HUES64 (cell line): ENCODE data around the gene GRK5.

Experiments
- H3K27ac ChIP-seq: 2 replicates; pipeline ENCODE4 v1.7.0; 2013; ENCODE audit warnings: low read depth, low read length, inconsistent platforms
- H3K27me3 ChIP-seq: 2 replicates; pipeline ENCODE4 v1.6.1; 2013; ENCODE audit warnings: mild to moderate bottlenecking, low read length; ENCODE audit not compliant: insufficient read depth
- H3K36me3 ChIP-seq: 2 replicates; pipeline ENCODE4 v1.6.1; 2013; ENCODE audit warnings: mild to moderate bottlenecking, low read length; ENCODE audit not compliant: insufficient read depth
- H3K4me1 ChIP-seq: 2 replicates; pipeline ENCODE4 v1.6.1; 2013; ENCODE audit warnings: mild to moderate bottlenecking, low read length, moderate library complexity; ENCODE audit not compliant: insufficient read depth
- H3K4me3 ChIP-seq: 2 replicates; pipeline ENCODE4 v1.5.1; 2013; ENCODE audit warnings: mild to moderate bottlenecking, low read length, moderate library complexity
- H3K9ac ChIP-seq: 2 replicates; pipeline ENCODE4 v1.6.1; 2013; ENCODE audit warnings: mild to moderate bottlenecking, low read depth, low read length
- H3K9me3 ChIP-seq: 2 replicates; pipeline ENCODE4 v1.6.1; 2013; ENCODE audit warnings: low read depth, low read length; ENCODE audit not compliant: insufficient read depth
- WGBS: fragments of 150-250, 120-280 bp; methylation state at CpG from one replicate; pipeline ENCODE4 v1.1.7; 2013; ENCODE audit warnings: missing lambda C conversion rate; 5-methylcytosine and 5-hydroxymethylcytosine counted together

The GRK5 gene

DNA sequence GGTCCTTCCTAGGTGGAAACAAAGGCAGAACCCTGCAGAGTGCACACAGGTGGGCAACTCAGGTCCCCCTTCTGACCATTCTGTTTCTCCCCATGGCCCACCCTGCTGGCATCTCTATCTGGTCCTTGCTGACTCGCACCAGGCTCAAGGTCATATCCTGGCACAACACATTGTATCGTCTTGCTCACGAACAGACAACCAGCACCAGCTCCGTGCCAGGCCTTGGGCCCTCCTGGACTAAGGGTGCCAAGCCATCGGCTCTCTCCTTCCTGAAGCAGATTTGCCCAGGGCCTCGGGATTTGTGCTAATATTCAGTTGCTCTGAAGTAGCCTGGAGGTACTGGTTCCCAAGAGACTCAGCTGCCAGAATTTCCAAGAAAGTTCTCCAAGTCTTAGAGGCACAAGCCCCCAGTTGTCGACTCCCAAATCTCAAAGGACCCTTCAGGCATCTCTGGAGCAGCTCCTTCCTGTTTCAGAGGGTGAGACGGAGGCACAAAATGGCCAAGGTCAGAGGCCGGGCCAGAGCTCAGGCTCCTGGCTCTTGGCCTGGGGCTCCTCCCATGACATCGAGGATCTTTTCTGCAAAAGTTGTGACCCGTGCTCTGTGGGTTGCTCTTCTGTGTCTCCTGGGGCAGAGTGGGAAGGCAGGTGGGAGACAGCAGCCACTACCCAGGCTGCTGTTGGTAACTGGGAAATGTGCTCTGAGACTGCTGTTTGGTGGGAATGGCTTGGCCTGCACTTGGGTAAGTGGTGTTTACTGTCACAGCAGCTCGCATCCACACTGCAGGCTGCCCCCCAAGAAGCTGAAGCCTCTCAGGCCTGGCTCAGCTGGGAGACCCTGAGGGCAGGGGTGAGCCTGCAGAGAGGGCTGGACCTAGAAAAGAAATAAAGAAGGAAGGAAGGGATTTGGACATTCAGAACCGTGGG is 213.8 kb downstream of the GRK5 start:
- 82% methylated on average over 13 of the region's 13 CpGs for WGBS
- H3K27ac ChIP-seq: no peak overlapping the region
- H3K27me3 ChIP-seq: no peaks in the 10 kb centered on the region
- H3K4me3 ChIP-seq: no peak overlapping the region
- H3K36me3 ChIP-seq: no peaks in the 10 kb centered on the region
- H3K9me3 ChIP-seq: no peaks in the 10 kb centered on the region
- H3K4me1 ChIP-seq: peaks cover 12% of the 10 kb centered on the region; the same call in 1 of the 2 replicates
- peak overlapping the region; percentile 46; the same call in 1 of the 2 replicates for H3K9ac ChIP-seq

DNA sequence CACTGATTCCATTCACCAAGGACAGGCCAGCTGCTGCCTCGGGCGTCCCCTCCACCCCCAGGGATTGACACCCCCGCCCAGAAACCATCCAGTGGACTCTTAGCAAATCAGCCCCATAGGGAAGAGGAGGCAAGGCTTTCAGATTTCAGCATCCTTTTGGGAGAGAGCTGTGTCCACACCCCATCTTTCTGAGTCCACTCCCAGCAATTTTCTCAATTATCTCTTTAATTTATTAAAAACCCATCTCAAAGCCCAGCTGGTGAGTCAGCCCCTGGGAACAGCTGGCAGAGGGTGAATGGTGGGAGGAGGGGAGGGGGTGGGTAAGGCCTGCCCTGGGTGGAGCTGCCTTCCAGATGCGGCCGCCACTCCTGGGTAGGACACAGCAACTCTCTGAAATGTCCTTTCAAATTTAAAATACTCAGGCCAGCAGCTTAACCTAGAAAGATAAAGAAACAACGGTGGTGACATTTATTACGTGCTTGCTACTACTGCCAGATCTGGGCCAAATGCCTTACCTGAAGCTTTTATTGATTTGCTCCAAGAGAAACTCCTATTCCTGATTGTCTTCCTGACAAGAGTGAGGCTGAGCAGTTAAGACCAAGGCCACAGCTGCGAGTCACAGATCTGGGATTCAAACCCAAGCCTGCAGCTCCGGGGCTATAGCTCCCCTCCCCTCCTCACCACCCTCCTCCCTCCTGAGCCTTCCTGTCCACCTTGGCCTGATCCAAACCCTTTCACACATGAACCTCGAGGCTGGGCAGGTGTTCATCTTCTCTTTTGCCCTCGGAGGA is 214.7 kb downstream of the GRK5 start:
- Histone ChIP-seq H3K36me3 (0 out of 2 replicates have a peak, but pooled peaks cover 4% of the 10 kb centered on the region), H3K4me3 (no peak overlapping the region), H3K9me3 (no peaks in the 10 kb centered on the region), H3K4me1 (peaks cover 12% of the 10 kb centered on the region; the same call in 1 of the 2 replicates), H3K27me3 (no peaks in the 10 kb centered on the region), H3K27ac (no peak overlapping the region), H3K9ac (peak overlapping the region; percentile 46; the same call in 1 of the 2 replicates)
- 38% methylated on average over 11 of the region's 11 CpGs for WGBS

GRCh38 chr10:119422682-119423509 is 215.5 kb downstream of the GRK5 start:
- Histone ChIP-seq H3K27me3 (no peaks in the 10 kb centered on the region), H3K4me3 (no peak overlapping the region), H3K4me1 (peaks cover 12% of the 10 kb centered on the region; the same call in 1 of the 2 replicates), H3K36me3 (peaks cover 4% of the 10 kb centered on the region; the same call in 1 of the 2 replicates), H3K9ac (no peak overlapping the region), H3K27ac (no peak overlapping the region), H3K9me3 (no peaks in the 10 kb centered on the region)
- 92% methylated on average over 12 of the region's 12 CpGs for WGBS

GRCh38 chr10:119423510-119424257 is 216.3 kb downstream of the GRK5 start:
- Histone ChIP-seq H3K4me1 (peaks cover 12% of the 10 kb centered on the region; the same call in 1 of the 2 replicates), H3K27me3 (no peaks in the 10 kb centered on the region), H3K36me3 (peaks cover 4% of the 10 kb centered on the region; the same call in 1 of the 2 replicates), H3K27ac (no peak overlapping the region), H3K9me3 (no peaks in the 10 kb centered on the region), H3K9ac (no peak overlapping the region), H3K4me3 (no peak overlapping the region)
- WGBS: 92% methylated on average over 7 of the region's 7 CpGs

GRCh38 chr10:119424258-119424975 is 217.0 kb downstream of the GRK5 start:
- WGBS: 86% methylated on average over 6 of the region's 6 CpGs
- H3K9ac ChIP-seq: no peak overlapping the region
- H3K36me3 ChIP-seq: peaks cover 4% of the 10 kb centered on the region; the same call in 1 of the 2 replicates
- H3K9me3 ChIP-seq: no peaks in the 10 kb centered on the region
- H3K27ac ChIP-seq: no peak overlapping the region
- H3K4me3 ChIP-seq: no peak overlapping the region
- H3K27me3 ChIP-seq: no peaks in the 10 kb centered on the region
- peaks cover 12% of the 10 kb centered on the region; the same call in 1 of the 2 replicates for H3K4me1 ChIP-seq

- H3K9me3 ChIP-seq: no peaks in the 10 kb centered on the region
- no peak overlapping the region for H3K27ac ChIP-seq
- 80% methylated on average over 9 of the region's 11 CpGs for WGBS
- peaks cover 4% of the 10 kb centered on the region; the same call in 1 of the 2 replicates for H3K36me3 ChIP-seq
- H3K4me3 ChIP-seq: no peak overlapping the region
- no peaks in the 10 kb centered on the region for H3K27me3 ChIP-seq
- peaks cover 12% of the 10 kb centered on the region; the same call in 1 of the 2 replicates for H3K4me1 ChIP-seq
- H3K9ac ChIP-seq: no peak overlapping the region
Observed at GRCh38 chr10:119425102-119425880, 217.9 kb downstream of the GRK5 start.

GRCh38 chr10:119425881-119426170 is 218.5 kb downstream of the GRK5 start:
- Histone ChIP-seq H3K36me3 (peaks cover 4% of the 10 kb centered on the region; the same call in 1 of the 2 replicates), H3K4me1 (peaks cover 12% of the 10 kb centered on the region; the same call in 1 of the 2 replicates)
- 86% methylated on average over 9 of the region's 9 CpGs for WGBS

DNA sequence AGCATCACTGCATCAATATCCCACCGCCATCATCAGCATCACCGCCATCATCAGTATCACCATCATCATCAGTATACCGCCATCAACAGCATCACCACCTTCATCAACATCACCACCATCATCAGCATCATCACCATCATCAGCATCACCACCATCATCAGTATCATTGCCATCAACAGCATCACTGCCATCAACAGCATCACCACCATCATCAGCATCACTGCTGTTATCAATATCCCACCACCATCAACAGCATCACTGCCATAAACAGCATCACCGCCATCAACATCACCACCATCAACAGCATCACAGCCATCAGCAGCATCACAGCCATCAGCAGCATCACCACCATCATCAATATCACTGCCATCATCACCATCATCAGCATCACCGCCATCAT is 219.3 kb downstream of the GRK5 start:
- Histone ChIP-seq H3K27ac (no peak overlapping the region), H3K27me3 (no peaks in the 10 kb centered on the region), H3K4me1 (peaks cover 5% of the 10 kb centered on the region; the same call in 1 of the 2 replicates), H3K9me3 (no peaks in the 10 kb centered on the region), H3K9ac (no peak overlapping the region), H3K4me3 (no peak overlapping the region), H3K36me3 (peaks cover 4% of the 10 kb centered on the region; the same call in 1 of the 2 replicates)
- WGBS: 92% methylated on average over 5 of the region's 5 CpGs

More at GRCh38 chr10:119425881-119426170, 218.5 kb downstream of the GRK5 start:
- H3K4me3 ChIP-seq: no peak overlapping the region
- no peaks in the 10 kb centered on the region for H3K9me3 ChIP-seq
- H3K27me3 ChIP-seq: no peaks in the 10 kb centered on the region
- H3K27ac ChIP-seq: no peak overlapping the region
- H3K9ac ChIP-seq: no peak overlapping the region

GRCh38 chr10:119427263-119427864 is 220.0 kb downstream of the GRK5 start:
- no peaks in the 10 kb centered on the region; the same call in 1 of the 2 replicates for H3K4me1 ChIP-seq
- no peak overlapping the region for H3K27ac ChIP-seq
- H3K9me3 ChIP-seq: no peaks in the 10 kb centered on the region
- H3K9ac ChIP-seq: no peak overlapping the region
- no peak overlapping the region for H3K4me3 ChIP-seq
- peaks cover 4% of the 10 kb centered on the region; the same call in 1 of the 2 replicates for H3K36me3 ChIP-seq
- 94% methylated on average over 8 of the region's 8 CpGs for WGBS
- no peaks in the 10 kb centered on the region for H3K27me3 ChIP-seq
